HepG2 (cell line): ENCODE data around the gene ALKBH2. TPM values are rescaled to one million over a fixed set of nuclear protein-coding genes. Genes with fewer than 3 reads are reported as not detected.

Experiments
- ATAC-seq: fragments of 200-7000 bp; cut with Tn5 transposase; 3 replicates; pipeline ENCODE4 v1.9.1; 2020; ENCODE audit warnings: mild to moderate bottlenecking, moderate library complexity
- BruUV-seq: library from RNA; stranded (reverse); fragments of 400-500 nt; replicated peaks from 2 replicates; lab custom pipeline; 2021; lab: Mats Ljungman, UMichigan
- CTCF ChIA-PET: fragments of 300-600 bp; formaldehyde crosslinking; extraction: SDS; loops from one replicate; lab custom pipeline; 2021; ENCODE audit warnings: low total read pairs, inconsistent platforms, low intra/inter-chr PET ratio; lab: Yijun Ruan, JAX
- POLR2A ChIA-PET: fragments of 350-600 bp; sonication (Branson Sonifier 250); formaldehyde crosslinking; loops from one replicate; lab custom pipeline; 2020; ENCODE audit warnings: antibody characterized with exemption, inconsistent platforms; lab: Yijun Ruan, JAX
- DNase-seq: peaks from one replicate; pipeline ENCODE4 v3.0.0-alpha.2; 2015; ENCODE audit warnings: low spot score
- FAIRE-seq: peaks from 3 replicates; lab custom pipeline; 2011; peaks lifted over from hg19 to GRCh38; lab: Jason Lieb, UNC
- H2AFZ ChIP-seq: one replicate; pipeline ENCODE4 v1.6.1; 2011; ENCODE audit warnings: low read length, inconsistent platforms
- H3K27ac ChIP-seq: fragments of 300-600 bp; 3 replicates; pipeline ENCODE4 v1.8.0; 2011; ENCODE audit warnings: mixed run types, mild to moderate bottlenecking, mixed read lengths, low read length, inconsistent platforms; ENCODE audit not compliant: insufficient read depth; ENCODE audit errors: extremely low read length
- H3K27me3 ChIP-seq, 2 experiments: fragments of 200-600 bp in 1 of 2; 2 replicates in 1 of 2; 3 replicates in 1 of 2; pipeline versions ENCODE4 v1.6.0 to v1.8.0; 2011; ENCODE audit warnings: low read length in 2 of 2, mild to moderate bottlenecking in 2 of 2, moderate library complexity in 2 of 2, inconsistent platforms in 1 of 2; ENCODE audit not compliant: insufficient read depth in 2 of 2, control insufficient read depth in 1 of 2
- H3K36me3 ChIP-seq, 2 experiments: fragments of 200-600 bp in 1 of 2; replicated peaks in 1 of 2; 2 replicates in 1 of 2; 3 replicates in 1 of 2; pipeline versions ENCODE4 v1.5.1 to v1.8.0; 2011; ENCODE audit warnings: low read length in 2 of 2, inconsistent platforms in 1 of 2; ENCODE audit not compliant: insufficient read depth in 2 of 2, control insufficient read depth in 1 of 2
- H3K4me1 ChIP-seq: 2 replicates; pipeline ENCODE4 v1.5.1; 2012; ENCODE audit warnings: low read length, inconsistent platforms; ENCODE audit not compliant: insufficient read depth
- H3K4me2 ChIP-seq: 2 replicates; pipeline ENCODE4 v1.6.0; 2011; ENCODE audit warnings: low read depth, low read length, inconsistent platforms
- H3K4me3 ChIP-seq, 3 experiments: fragments of 200-600 bp in 1 of 3; sonication (generic), shearing (Covaris generic) in 1 of 3; replicated peaks in 1 of 3; 2 replicates each; pipeline ENCODE4 v1.5.1; 2011 to 2016; ENCODE audit warnings: low read length in 3 of 3, inconsistent platforms in 2 of 3, low read depth in 2 of 3, mild to moderate bottlenecking in 2 of 3, control low read depth in 1 of 3, mixed read lengths in 1 of 3; ENCODE audit not compliant: insufficient read depth in 1 of 3
- H3K79me2 ChIP-seq: one replicate; pipeline ENCODE4 v1.6.1; 2011; ENCODE audit warnings: low read length, inconsistent platforms; ENCODE audit not compliant: insufficient read depth
- H3K9ac ChIP-seq: 2 replicates; pipeline ENCODE4 v1.6.0; 2011; ENCODE audit warnings: mild to moderate bottlenecking, low read depth, low read length, inconsistent platforms; ENCODE audit not compliant: insufficient read depth
- H3K9me3 ChIP-seq: 2 replicates; pipeline ENCODE4 v1.5.1; 2012; ENCODE audit warnings: mild to moderate bottlenecking, low read length
- H4K20me1 ChIP-seq: 2 replicates; pipeline ENCODE4 v1.6.0; 2011; ENCODE audit warnings: inconsistent platforms, mild to moderate bottlenecking, low read length, moderate library complexity; ENCODE audit not compliant: insufficient read depth
- FOXO1 ChIP-seq: sonication (generic); formaldehyde crosslinking; IDR thresholded peaks from 2 replicates; pipeline ENCODE4 v1.4.0; 2020; ENCODE audit warnings: missing genetic modification reagents
- GTF2F1 ChIP-seq: fragments of 150-350 bp; IDR thresholded peaks from 2 replicates; pipeline ENCODE4 v1.6.1; 2014; ENCODE audit warnings: low read length
- HOXA9 ChIP-seq: sonication (generic); formaldehyde crosslinking; IDR thresholded peaks from 2 replicates; pipeline ENCODE4 v1.8.1; 2022; ENCODE audit warnings: missing genetic modification reagents, mild to moderate bottlenecking, moderate library complexity, borderline replicate concordance
- KLF15 ChIP-seq: sonication (generic); formaldehyde crosslinking; IDR thresholded peaks from 2 replicates; pipeline ENCODE4 v1.8.1; 2023; ENCODE audit warnings: borderline replicate concordance, mild to moderate bottlenecking, inconsistent platforms, missing genetic modification reagents, mixed read lengths
- NFE2L1 ChIP-seq: sonication (generic); formaldehyde crosslinking; IDR thresholded peaks from 2 replicates; pipeline ENCODE4 v1.4.0; 2020; ENCODE audit warnings: missing genetic modification reagents, mild to moderate bottlenecking, borderline replicate concordance
- SALL2 ChIP-seq: sonication (generic); formaldehyde crosslinking; IDR thresholded peaks from 2 replicates; pipeline ENCODE4 v1.8.1; 2023; ENCODE audit warnings: mild to moderate bottlenecking, missing genetic modification reagents, inconsistent platforms
- SATB2 ChIP-seq: sonication (generic); formaldehyde crosslinking; IDR thresholded peaks from 2 replicates; pipeline ENCODE4 v1.5.0; 2020; ENCODE audit warnings: missing genetic modification reagents
- TAF15 ChIP-seq: fragments of 200-400 bp; formaldehyde crosslinking; IDR thresholded peaks from one replicate; pipeline ENCODE4 v1.6.1; 2018; ENCODE audit warnings: mild to moderate bottlenecking, low read depth, low read length; ENCODE audit not compliant: poor library complexity, severe bottlenecking
- XBP1 ChIP-seq: sonication (generic); formaldehyde crosslinking; IDR thresholded peaks from 2 replicates; pipeline ENCODE4 v1.5.0; 2020; ENCODE audit warnings: missing genetic modification reagents
- ZNF136 ChIP-seq: sonication (generic); formaldehyde crosslinking; IDR thresholded peaks from 2 replicates; pipeline ENCODE4 v1.8.1; 2022; ENCODE audit warnings: low read depth, mild to moderate bottlenecking, moderate library complexity, missing genetic modification reagents
- ZNF431 ChIP-seq: sonication (generic); formaldehyde crosslinking; IDR thresholded peaks from 2 replicates; pipeline ENCODE4 v1.9.0; 2022; ENCODE audit warnings: missing genetic modification reagents, low read depth, mild to moderate bottlenecking, borderline replicate concordance
- ZNF44 ChIP-seq: sonication (generic); formaldehyde crosslinking; IDR thresholded peaks from 2 replicates; pipeline ENCODE4 v1.5.1; 2020; ENCODE audit warnings: mild to moderate bottlenecking, missing genetic modification reagents
- ZNF530 ChIP-seq: sonication (generic); formaldehyde crosslinking; IDR thresholded peaks from 2 replicates; pipeline ENCODE4 v1.5.0; 2020; ENCODE audit warnings: low read depth, mild to moderate bottlenecking, missing genetic modification reagents
- ZNF546 ChIP-seq: sonication (generic); formaldehyde crosslinking; conservative IDR thresholded peaks from 2 replicates; pipeline ENCODE4 v1.8.1; 2023; ENCODE audit warnings: mild to moderate bottlenecking, missing genetic modification reagents
- ZNF839 ChIP-seq: sonication (generic); formaldehyde crosslinking; IDR thresholded peaks from 2 replicates; pipeline ENCODE4 v1.4.0; 2020; ENCODE audit warnings: missing genetic modification reagents, mild to moderate bottlenecking, borderline replicate concordance
- WGBS: methylation state at CpG from one replicate; pipeline ENCODE4 v1.1.6; 2017; ENCODE audit warnings: low lambda C conversion rate; 5-methylcytosine and 5-hydroxymethylcytosine counted together
- in situ Hi-C: cut with HindIII; loops from 2 replicates; pipeline ENCODE4 v1.10.0; 2017; ENCODE audit warnings: low pct_unique_long_range_greater_than_20kb; ENCODE audit not compliant: extremely low pct_ligation_motif_present
- intact Hi-C: fragments of 100-400 bp; cut with micrococcal nuclease; formaldehyde crosslinking; loops from one replicate; pipeline ENCODE4 v1.10.0; 2022; ENCODE audit not compliant: unreplicated experiment
- polyA plus RNA-seq, 8 experiments: library from polyadenylated mRNA; depleted of rRNA in 3 of 8; stranded (reverse) in 7 of 8; unstranded in 1 of 8; fragments of >200 nt; fragmentation: Illumina TruSeq in 4 of 8; extraction: Trizol in 4 of 8; gene quantifications; 2 replicates each; pipeline versions ENCODE4 v1.2.1 to v1.2.3, GENCODE V29; 2011 to 2016; ENCODE audit warnings: low read depth in 4 of 8, missing spikeins in 1 of 8, mixed read lengths in 1 of 8; ENCODE audit not compliant: insufficient read depth in 1 of 8
- total RNA-seq, 5 experiments: library from RNA; depleted of rRNA; stranded (reverse); fragments of >200 nt; fragmentation: Illumina TruSeq; extraction: Trizol; gene quantifications; 2 replicates each; pipeline ENCODE4 v1.2.3, GENCODE V29; 2016; ENCODE audit warnings: low read depth in 1 of 5
- TF ChIP-seq, protein P1 (sequence below): sonication (generic); formaldehyde crosslinking; IDR thresholded peaks from 2 replicates; pipeline ENCODE4 v1.5.1; 2020; ENCODE audit warnings: missing genetic modification reagents, mild to moderate bottlenecking, borderline replicate concordance

The ALKBH2 gene
- total and polyA plus RNA-seq, 2 of the 13 experiments (the other 11 are each of a cell fraction or from before 2014, with no cell fraction given), result 21.0 to 40.5 TPM

DNA sequence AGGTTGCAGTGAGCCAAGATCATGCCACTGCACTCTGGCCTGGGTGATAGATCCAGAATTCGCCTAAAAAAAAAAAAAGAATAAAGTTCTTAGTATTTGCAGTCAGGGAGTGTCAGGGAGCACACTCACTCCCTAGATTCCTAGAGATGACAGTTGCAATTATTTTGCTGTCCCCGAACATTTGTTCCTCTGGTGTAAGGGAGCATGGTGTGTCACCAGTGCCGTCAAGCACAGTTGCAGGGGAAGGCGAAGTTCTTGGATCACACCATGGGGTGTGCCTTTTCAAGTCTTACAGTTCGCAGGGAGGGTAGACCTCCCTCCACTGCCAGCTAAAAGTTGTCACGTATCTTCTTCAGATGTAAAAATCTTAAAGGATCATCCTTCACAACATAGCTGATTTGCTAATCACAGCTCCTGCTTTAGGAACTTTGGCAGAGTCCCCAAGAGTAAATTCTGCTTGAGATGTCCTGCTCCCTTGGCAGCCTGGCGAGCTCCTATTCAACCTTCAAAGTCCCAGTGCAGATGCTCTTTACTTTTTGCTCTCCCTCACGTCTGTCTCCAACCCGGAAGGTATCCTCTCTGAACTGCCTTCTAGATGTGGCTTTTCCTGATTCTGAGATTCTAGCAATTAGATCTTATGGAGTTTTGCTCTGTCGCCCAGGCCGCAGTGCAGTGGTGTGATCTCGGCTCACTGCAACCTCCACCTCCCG is 34.4 kb upstream of the ALKBH2 start:
- BruUV-seq, result no TSS peak
- FAIRE-seq (no peak), ATAC-seq (no peak), DNase-seq (no peak)
- 0 out of 5 replicates have a peak, but pooled peaks cover 0 to 1% of the 10 kb centered on the region in 2 experiments for H3K36me3 ChIP-seq
- no peaks in the 10 kb centered on the region for H4K20me1 ChIP-seq
- no peak overlapping the region for H3K4me3 ChIP-seq
- 97% methylated on average over 13 of the region's 13 CpGs for WGBS
- no peak overlapping the region for H3K27ac ChIP-seq
- no peaks in the 10 kb centered on the region for H3K9me3 ChIP-seq
- H3K4me1 ChIP-seq, result no peaks in the 10 kb centered on the region
- ChIA-PET CTCF (no interaction called here), POLR2A (interaction anchor here (1.6 kb wide), 1 partner anchor 27 kb away, joined by 4 read pairs; no protein-coding TSS in a partner anchor)
- no peaks in the 10 kb centered on the region for H3K27me3 ChIP-seq
- no peaks in the 10 kb centered on the region for H3K79me2 ChIP-seq
- H3K4me2 ChIP-seq, result no peak overlapping the region
- H3K9ac ChIP-seq, result no peak overlapping the region
- no peak overlapping the region for H2AFZ ChIP-seq
- in situ Hi-C loops, result no loop called here
- intact Hi-C loops, result no loop called here
- TF ChIP-seq HOXA9 (CRISPR knock-in tag), result no peak
- TF ChIP-seq ZNF136 (CRISPR knock-in tag), result no peak
- TF ChIP-seq TAF15, result no peak
- TF ChIP-seq SALL2, result no peak
- TF ChIP-seq KLF15, result no peak
- TF ChIP-seq ZNF839 (CRISPR knock-in tag), result no peak
- TF ChIP-seq ZNF44 (CRISPR knock-in tag), result no peak
- no peak for TF ChIP-seq NFE2L1 (CRISPR knock-in tag)
- TF ChIP-seq FOXO1 (CRISPR knock-in tag), result no peak
- TF ChIP-seq ZNF530 (CRISPR knock-in tag), result no peak
- TF ChIP-seq, protein P1, sequence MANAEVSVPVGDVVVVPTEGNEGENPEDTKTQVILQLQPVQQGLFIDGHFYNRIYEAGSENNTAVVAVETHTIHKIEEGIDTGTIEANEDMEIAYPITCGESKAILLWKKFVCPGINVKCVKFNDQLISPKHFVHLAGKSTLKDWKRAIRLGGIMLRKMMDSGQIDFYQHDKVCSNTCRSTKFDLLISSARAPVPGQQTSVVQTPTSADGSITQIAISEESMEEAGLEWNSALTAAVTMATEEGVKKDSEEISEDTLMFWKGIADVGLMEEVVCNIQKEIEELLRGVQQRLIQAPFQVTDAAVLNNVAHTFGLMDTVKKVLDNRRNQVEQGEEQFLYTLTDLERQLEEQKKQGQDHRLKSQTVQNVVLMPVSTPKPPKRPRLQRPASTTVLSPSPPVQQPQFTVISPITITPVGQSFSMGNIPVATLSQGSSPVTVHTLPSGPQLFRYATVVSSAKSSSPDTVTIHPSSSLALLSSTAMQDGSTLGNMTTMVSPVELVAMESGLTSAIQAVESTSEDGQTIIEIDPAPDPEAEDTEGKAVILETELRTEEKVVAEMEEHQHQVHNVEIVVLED, result no peak
- TF ChIP-seq GTF2F1, result no peak
- no peak for TF ChIP-seq SATB2
- TF ChIP-seq XBP1 (CRISPR knock-in tag), result no peak
- no peak for TF ChIP-seq ZNF546 (CRISPR knock-in tag)
- TF ChIP-seq ZNF431, result no peak
